CD4-positive, alpha-beta T cell treated with Interleukin-2 at 100 ng/mL for 4 hours (primary cell): Measurements from ENCODE around the gene FGD6.
"Not testable (repeated sequence)": the region's sequence is repeated elsewhere in the genome, so short reads cannot be mapped to it uniquely, and the experiment has no call there.

Experiments used
- DNase-seq: peaks from one replicate; pipeline ENCODE4 v3.0.0-alpha.2; 2020; ENCODE audit warnings: low spot score

Gene FGD6

DNA sequence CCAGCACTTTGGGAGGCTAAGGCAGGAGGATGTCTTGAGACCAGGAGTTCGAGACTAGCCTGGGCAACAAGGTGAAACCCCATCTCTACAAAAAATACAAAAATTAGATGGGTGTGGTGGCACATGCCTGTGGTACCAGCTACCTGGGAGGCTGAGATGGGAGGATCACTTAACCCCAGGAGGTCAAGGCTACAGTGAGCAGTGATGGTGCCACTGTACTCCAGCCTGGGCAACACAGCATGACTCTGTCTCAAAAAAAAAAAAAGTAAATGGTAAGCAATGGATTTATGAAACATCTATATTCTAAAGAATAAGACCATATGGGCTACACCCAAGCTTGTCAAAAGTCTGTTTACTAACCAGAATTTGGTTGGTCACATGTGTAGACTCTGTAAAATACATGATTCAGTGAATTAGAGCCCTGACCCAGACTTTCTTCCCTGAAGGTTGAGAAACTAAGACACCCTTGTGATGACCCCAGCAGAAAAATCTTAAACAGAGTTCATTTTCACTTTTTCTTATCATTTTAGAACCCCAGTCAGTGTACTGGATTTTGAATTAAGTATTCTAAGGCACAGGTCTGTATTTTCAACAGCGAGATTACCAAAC lies 12.1 kb downstream of the FGD6 start:
- DNase-seq, result no peak

DNA sequence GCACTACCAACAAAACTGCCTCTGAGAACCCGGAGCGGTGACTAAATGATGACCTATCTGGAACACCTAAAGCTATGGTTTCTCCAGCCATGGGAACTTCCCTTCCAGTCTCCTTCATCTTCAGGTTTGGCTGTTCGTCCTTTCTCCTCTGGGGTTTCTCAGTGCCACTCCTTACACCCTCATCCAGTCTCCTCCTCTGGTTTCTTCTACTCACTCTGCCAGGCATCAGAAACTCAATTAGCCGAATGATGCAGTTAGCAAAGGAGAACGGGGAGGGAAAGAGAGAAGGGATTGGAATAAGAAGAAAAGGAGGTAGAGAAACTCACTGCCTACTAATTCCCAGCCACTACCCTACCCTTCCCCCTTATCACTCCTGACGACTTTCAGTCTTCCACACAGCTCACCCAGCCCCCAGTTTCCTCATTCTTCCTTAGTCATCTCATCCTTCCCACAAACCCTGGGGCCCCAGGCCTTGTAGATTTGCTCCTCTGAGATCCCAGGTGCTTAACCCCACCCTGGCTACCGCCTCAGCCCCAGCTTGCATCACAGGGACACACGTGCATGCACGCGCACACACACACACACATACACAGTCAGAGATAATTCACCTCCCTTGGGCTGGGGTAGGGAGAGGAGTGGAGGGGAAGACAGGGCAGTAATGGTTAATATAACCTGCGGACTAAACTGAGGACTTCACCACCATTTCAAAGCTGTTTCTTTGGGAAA lies 13.0 kb downstream of the FGD6 start:
- no peak for DNase-seq

DNA sequence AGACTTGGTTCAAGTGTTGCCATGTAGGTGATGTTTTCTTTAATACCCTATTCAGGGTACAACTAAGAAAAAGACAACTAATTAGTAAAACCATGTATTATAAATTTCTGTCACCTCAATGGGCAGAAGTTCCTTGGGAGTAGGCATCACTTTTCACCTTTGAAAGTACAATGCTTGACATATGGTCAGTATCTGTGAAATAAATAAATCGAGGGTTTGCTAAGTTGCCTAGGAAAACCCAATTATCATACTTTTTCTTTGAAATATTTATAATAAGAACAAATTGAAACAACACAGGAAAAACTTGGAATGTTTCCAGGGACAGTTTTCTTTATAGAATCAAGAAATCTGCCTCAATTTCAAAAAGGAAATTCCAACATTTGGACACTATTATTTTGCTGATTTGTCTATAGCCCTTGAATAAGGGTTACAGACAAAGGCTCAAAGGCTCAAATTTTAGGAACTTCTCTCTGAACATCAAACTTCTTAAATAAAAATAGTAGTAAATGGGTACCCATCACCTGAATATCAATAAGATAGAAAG lies 13.7 kb downstream of the FGD6 start:
- no peak for DNase-seq

DNA sequence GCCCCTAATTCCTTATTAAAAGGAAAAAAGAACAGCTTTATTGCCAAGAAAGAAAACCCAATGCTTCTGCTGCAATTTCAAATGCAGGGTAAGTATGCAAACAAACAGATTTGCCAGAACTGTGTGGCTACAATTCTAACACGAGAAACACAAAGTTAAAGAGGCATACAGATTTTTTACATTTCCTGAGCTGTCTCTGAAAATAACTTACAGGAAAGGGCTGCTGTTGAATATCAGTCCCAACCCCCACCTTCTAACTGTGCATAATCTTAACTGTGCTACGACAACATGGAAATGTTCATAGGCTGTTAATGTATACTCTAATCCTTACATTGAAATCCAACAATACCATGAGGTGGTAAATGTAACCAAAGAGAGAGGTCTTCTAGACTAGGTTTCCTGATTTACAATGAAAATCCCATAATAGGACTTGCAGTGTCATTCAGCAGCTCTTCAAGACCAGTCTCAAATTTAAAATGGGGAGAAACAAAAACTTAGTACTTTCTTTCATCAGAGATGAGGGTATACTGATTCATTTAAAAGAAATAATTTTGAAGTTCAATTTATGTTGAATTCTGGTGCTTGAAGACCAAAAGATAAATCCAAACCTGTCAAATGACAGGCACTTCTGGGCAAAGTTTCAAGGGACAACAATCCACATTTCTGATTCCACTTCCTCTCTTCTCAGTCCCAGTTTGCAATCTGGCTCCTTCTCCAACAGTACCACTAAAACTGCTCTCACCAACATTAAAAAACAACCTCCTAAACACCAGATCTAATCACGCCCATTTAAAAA lies 14.4 kb downstream of the FGD6 start:
- no peak for DNase-seq

DNA sequence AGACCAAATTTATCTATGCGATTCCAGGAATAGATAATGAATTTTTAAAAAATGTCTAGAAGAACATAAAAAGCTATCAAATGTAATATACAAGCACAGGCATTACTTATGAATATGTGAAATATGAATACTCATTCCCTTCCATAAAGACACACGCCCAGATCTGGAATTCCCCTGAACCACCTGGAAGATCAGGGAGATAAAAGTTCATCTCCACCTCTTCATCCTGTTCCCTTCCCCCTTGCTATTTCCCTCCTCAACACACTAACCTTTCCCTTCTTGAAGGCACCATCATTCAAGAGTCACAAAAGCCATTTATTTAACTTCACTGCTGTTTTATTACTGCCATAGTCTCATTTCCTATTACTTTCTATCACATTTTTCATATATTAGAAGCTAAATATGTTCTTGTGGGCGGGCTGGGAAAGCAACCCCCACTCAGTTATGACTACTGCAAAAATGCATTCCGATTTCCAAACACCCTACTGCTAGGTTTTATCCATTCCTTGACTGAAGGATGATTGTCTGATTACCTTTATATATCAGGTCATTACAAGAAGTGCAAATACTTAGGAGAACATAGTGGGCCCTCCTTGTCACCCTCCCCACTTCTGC lies 16.1 kb downstream of the FGD6 start:
- no peak for DNase-seq

DNA sequence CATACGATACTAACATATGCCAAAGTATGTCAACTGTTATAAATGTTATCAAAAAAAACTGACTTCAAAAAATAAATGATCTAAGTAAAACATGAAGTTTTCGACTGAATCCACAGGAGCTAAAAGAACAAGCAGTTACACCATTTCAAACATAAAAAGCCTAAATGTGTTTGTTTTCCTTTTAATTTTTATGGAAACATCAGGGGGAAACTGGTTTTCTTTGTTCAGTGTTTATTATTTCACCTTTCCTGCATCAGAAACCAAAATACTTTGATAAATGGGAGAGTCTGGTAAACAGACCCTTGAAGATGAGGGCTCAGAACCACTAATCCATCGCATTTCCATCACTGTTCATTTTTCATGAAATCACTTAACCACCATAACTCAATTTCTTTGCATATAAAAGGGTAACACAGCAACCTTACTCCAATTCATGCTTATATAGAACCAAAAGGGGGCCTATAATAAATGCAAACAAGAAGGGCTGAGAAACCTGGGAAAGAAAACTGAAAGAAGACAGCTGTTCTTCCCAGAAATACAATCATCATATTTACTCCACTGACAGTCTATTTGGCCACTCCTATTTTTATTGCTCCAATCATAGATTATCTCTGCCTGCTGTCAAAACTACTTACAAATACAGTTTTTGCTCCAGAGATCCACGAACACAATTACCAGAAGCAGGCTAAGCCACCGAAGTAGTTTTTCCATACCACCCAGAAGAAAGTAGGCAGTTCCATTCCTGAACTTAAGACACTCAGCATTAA lies 17.0 kb downstream of the FGD6 start:
- no peak for DNase-seq

DNA sequence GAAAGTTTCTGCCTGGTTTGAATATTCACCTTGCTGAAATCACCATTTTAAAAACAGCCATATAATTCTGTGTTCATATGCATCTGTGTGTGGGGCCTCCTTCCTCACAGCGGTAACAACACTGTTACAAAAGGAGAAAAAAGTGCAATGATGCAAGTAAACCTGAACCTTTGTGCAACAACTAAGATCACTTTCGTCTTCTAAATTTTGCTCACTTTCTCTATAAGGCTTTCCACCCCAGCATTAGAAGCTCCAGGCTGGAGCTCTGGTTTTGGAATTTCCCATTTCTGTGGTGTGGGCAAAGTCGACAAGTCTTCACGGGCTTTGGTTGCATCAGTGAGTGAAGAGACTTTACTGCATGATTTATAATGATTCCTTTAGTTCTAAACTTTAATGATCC lies 18.4 kb downstream of the FGD6 start:
- no peak for DNase-seq

DNA sequence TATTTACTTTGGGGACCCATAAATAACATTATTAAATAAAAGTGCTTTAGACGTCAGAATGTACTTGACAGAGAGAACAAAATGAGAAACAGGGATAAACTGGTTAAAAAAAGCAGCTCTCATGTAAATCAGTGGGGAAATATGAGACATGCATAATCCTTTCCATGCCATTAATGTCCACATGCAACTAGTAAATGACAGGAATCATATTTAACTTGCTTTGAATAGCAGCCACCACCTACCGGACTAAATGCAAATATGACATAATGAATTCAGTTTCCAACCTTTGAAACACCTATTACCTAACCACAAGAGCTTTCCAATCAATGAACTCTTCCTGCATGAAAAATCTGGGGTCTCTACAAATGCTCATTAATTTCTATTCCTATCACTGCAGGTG lies 19.6 kb downstream of the FGD6 start:
- no peak for DNase-seq

DNA sequence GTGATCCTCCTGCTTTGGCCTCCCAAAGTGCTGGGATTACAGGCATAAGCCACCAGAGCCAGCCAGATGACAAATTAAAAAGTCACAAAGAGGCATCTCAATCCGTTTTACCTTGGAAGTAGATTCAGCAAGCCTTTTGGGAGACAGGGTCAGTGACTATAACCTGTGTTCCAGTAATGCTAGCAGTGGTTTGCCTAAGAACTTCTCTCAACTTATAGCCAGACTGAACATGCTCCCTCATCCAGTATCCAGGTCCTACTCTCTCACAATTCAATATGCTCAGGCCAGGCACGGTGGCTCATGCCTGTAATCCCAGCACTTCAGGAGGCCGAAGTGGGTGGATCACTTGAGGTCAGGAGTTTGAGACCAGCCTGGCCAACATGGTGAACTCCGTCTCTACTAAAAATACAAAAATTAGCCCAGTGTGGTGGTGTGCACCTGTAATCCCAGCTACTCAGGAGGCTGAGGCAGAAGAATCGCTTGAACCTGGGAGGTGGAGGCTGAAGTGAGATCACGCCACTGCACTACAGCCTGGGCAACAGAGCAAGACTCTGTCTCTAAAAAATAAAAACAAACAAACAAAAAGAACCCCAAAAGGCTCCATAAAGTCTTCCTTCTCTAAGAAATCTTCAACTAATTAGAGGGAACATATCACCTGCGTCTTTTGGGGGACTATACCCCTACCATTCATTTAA lies 20.2 kb downstream of the FGD6 start:
- DNase-seq, result not testable (repeated sequence)

DNA sequence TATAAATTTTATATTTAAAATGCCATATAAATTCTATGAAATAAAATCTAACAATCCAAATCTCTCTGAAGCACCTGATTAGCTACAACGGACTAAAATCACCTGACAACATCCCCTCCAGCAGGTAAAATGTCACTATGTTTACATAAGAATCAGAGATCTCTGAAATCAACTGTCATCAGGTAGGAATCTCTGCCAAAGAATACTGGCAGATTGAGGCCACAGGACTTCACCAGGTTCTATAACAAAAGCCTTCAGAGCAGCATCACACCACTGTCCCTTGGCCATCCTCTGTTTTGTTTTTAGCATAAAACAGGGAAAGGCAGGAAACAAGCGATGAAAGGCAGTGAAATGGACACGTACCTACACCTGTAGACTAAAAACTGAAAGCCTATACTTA lies 22.1 kb downstream of the FGD6 start:
- DNase-seq, result no peak

DNA sequence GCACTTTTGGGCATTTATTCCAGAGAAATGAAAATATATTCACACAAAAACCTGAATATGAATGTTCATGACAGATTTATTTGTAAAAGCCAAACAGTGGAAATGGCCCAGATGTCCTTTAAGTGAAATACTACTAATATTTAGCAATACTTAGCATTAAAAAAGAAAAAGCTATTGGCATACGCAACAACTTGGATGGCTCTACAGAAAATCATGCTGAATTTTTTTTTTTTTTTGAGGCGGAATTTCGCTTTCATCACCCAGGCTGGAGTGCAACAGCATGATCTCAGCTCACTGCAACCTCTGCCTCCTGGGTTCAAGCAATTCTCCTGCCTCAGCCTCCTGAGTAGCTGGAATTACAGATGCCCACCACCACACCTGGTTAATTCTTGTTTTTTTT lies 24.1 kb downstream of the FGD6 start:
- no peak for DNase-seq

DNA sequence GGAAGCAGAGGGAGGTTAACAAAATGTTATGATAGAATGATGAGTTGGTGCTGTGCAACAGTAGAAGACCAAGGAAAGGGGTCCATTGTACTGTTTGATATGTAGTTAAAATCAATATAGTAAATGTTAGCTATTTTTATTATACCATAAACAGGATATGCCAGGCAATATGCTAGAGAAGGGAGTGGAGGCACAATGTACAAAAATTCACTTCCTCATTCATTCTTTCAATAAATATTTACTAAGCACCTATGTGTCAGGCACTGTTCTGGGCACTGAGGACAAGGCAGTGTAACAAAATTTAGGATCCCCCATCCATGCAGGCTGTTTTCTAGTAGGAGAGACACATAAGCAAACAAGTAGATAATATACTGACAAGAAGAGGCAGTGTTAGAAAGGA lies 25.0 kb downstream of the FGD6 start:
- no peak for DNase-seq

DNA sequence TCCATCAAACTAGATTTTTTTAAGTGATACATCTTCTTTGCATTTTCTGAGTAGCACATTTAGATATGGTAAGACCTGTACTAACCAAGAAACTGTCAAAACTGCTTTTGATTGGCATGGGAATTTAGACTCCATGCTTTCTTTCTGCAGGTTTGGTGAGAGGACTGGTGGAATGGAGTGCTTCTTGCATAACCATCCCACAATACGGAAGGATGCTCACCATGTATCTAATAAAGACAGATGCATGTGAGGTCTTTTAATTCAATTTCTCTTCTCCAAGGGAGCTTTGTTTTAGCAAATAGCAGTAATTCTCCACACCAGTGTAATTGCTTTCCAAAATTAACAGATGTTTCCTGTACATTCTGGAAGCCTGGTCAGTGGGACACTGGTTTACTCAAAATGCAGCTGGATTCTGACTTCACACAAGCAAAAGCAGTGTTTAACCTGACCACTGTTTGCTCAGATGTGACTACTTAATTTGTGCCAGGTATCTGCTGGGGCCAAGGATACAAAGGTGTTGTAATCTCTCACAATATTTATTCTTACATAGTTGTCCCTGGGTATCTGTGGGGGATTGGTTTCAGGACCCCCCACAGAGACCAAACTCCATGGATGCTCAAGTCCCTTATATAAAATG lies 26.1 kb downstream of the FGD6 start:
- DNase-seq, result no peak

DNA sequence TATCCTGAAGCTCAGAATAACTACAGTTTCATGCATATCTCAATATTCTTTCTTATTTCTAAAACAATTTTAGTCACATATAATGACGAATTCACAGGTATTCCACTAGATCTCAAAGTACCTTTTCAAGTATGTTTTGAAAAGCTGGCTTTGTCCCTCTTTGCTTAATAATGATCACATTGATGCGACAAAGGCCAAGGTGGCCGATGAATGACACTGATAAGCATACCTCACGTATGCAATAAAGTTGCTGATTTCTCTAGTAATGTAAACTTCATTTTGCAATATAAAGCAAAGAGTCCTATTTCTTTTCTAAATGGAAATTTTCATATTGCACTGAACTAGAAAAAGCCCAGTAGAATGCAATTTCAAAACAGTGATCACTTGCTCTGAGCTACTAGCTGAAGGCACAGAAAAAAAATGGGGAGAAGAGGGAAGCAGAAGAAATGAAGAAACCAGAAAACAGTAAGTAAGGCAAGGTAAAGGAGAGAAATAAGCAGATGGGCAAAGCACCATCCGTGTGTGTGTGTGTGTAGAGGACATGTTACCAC lies 29.3 kb downstream of the FGD6 start:
- no peak for DNase-seq

DNA sequence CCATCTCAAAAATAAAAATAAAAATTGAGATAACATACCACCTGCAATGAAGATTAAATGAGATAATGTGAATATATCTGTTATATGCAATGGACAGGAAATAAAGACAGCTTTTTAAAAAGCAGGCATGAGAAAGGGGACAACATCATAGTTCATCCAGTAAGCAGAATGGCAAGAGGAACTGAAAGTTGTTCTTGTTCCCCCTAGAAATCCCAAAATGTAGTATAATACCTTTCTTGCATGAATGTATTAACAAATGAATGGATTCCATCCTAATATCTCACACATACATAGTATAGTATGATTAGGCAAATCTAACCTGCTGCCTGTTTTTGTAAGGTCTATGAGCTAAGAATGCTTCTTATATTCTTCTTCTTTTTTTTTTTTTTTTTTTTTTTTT lies 31.4 kb downstream of the FGD6 start:
- no peak for DNase-seq

DNA sequence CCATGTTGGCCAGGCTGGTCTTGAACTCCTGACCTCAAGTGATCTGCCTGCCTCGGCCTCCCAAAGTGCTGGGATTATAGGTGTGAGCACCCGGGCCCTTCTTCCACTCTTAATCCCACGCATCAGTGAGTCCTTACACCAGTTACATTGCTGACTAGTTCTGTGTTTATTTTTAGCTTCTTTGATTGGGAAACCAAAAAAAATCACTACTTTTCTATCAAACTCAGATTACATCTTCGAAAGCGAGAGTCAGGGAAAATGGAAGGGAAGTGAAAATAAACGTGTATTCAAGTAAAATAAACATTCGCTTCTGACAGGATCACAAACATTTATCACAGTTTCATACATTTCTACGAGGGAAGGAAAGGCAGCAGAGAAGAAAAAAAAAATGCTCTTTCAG lies 32.2 kb downstream of the FGD6 start:
- DNase-seq, result no peak

DNA sequence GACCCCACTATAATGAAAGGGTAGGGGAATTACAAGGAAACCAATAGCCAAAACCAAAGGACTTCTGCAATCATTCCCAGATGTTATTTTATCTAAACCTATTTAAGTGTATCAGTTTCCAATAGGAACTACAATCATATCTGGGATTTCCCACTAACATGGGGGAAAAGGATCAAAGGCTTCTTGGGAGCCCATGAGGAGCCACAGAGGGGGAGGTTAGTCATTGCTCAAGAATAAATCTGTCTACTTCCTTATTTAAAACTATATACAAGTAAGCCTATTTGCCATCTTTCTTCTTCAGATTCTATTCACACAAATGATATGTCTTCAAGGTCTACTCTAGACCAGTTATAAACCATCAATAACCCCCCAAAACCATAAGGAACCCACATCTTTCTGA lies 33.1 kb downstream of the FGD6 start:
- no peak for DNase-seq

DNA sequence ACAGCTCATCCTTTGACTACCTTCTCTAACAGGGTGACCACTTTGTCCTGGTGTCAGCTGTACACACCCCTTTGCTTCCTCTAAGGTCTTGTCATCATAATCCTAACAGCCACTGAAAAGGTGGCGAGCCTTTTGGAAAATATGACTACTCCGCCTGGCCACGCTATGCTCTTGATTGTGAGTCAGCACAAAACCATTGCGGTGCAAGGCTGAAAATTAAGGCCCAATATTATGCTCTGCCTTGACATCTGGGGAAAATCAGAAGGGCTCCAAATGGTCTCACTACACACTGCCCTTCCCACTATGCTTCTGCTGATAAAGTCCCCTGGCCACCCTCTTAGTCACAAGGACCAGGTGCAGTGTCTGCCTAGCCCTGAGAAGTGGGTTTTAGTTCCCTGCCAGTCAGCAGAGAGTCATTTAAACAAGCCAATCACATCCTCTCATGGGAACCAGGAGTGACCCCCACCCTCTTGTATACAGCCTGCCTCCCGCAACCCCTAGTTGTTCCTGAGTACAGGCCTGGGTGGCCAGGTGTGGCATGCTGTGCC lies 34.3 kb downstream of the FGD6 start:
- no peak for DNase-seq

DNA sequence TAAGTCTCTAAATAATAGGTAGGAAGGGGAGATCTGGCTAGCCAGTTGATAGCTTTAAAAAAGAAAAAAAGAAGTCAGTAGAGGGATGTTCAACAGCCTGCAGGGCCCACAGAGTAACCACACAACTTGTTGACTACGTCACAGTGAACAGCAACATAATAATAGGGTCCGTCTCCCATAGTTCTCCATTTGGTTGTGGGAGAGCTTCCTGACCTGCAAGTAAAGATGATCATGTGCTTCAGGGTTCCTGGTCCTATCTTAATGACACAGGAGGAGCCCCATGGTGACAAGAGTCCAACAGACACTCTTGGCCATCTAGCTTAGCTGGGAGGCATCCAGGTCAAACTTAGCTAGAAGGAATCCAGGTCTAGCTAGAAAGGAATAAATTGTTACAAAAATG lies 36.2 kb downstream of the FGD6 start:
- no peak for DNase-seq

DNA sequence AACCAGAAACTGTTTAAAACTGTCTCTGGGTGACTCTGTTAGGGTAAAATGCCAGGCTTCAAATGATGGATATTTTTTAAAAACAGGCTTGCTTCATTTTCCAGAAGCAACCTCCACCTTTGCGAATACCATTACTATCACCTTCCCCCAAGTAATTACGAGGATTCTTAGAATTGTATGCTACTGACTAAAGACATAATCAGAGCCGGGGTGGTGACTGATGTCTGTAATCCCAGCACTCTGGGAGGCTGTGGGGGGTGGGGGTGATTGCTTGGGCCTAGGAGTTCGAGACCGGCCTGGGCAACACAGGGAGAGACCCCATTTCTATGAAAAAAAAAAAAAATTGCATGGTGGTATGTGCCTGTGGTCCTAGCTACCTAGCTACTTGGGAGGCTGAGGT lies 38.3 kb downstream of the FGD6 start:
- DNase-seq, result no peak
